B cell (primary cell): Measurements from ENCODE around the gene SAFB.

Experiments
- EZH2 ChIP-seq: IDR thresholded peaks from 2 replicates; pipeline ENCODE4 v1.6.1; 2012; ENCODE audit warnings: borderline replicate concordance, low read depth, mild to moderate bottlenecking, moderate library complexity, low read length; ENCODE audit not compliant: insufficient read depth, poor library complexity, severe bottlenecking
- TF ChIP-seq, protein P1 (sequence below): fragments of 200-600 bp; IDR thresholded peaks from one replicate; pipeline ENCODE4 v1.8.0; 2022; ENCODE audit warnings: antibody characterized with exemption, mild to moderate bottlenecking

DNA sequence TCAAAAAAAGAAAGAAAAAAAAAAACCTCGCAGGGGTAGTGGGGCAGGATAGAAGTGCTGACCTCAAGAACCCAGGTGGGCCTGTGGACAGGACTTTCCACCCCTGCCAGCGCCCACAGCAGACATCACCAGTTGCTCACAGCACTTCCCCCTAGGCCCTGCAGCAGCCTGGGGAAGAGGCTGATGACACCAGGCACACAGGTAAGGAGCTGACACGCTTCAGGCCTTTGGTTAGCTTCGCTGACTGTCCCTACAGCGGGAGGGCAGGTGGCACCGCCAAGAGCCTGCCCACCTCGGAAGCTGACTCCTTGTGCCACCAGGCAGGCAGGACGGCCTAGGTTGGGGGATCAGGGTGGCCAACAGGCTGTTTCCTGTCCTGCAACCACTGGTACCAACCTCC lies 88.1 kb downstream of the SAFB start:
- TF ChIP-seq, protein P1, sequence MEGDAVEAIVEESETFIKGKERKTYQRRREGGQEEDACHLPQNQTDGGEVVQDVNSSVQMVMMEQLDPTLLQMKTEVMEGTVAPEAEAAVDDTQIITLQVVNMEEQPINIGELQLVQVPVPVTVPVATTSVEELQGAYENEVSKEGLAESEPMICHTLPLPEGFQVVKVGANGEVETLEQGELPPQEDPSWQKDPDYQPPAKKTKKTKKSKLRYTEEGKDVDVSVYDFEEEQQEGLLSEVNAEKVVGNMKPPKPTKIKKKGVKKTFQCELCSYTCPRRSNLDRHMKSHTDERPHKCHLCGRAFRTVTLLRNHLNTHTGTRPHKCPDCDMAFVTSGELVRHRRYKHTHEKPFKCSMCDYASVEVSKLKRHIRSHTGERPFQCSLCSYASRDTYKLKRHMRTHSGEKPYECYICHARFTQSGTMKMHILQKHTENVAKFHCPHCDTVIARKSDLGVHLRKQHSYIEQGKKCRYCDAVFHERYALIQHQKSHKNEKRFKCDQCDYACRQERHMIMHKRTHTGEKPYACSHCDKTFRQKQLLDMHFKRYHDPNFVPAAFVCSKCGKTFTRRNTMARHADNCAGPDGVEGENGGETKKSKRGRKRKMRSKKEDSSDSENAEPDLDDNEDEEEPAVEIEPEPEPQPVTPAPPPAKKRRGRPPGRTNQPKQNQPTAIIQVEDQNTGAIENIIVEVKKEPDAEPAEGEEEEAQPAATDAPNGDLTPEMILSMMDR: no peak
- no peak for TF ChIP-seq EZH2
